HEK293 (cell line): ENCODE measurements around the gene PPID.
A peak's percentile ranks its signal among the peaks of the same experiment; 100 is the strongest.

Source experiments
- CTCF ChIA-PET: fragments of 350-600 bp; formaldehyde crosslinking; extraction: SDS; loops from one replicate; lab custom pipeline; 2021; ENCODE audit warnings: antibody characterized with exemption; lab: Yijun Ruan, JAX
- POLR2A ChIA-PET: fragments of 300-600 bp; formaldehyde crosslinking; extraction: SDS; loops from one replicate; lab custom pipeline; 2020; ENCODE audit warnings: antibody characterized with exemption, inconsistent platforms; lab: Yijun Ruan, JAX
- H3K27ac ChIP-seq: fragments of 200-500 bp; sonication (Bioruptor generic); 2 replicates; pipeline ENCODE4 v1.5.1; 2014; ENCODE audit warnings: low read depth, low read length, control low read depth, inconsistent platforms; ENCODE audit errors: extremely low read depth
- H3K36me3 ChIP-seq, 2 experiments: fragments of 200-500 bp in 1 of 2; sonication (Bioruptor generic) in 1 of 2; 1 replicate in 1 of 2; 2 replicates in 1 of 2; pipeline ENCODE4 v1.5.1; 2014 to 2017; ENCODE audit warnings: inconsistent platforms in 2 of 2, low read length in 2 of 2; ENCODE audit not compliant: control insufficient read depth in 2 of 2, insufficient read depth in 1 of 2
- H3K4me1 ChIP-seq: fragments of 200-500 bp; sonication (Bioruptor generic); 2 replicates; pipeline ENCODE4 v1.5.1; 2014; ENCODE audit warnings: mild to moderate bottlenecking, low read length, inconsistent platforms; ENCODE audit not compliant: control insufficient read depth, insufficient read depth
- H3K4me3 ChIP-seq: 2 replicates; pipeline ENCODE4 v1.5.1; 2011; ENCODE audit warnings: low read depth, mild to moderate bottlenecking, control low read depth, low read length, moderate library complexity
- H3K9me3 ChIP-seq: fragments of 200-500 bp; sonication (Bioruptor generic); 2 replicates; pipeline ENCODE4 v1.5.1; 2014; ENCODE audit warnings: low read depth, low read length, inconsistent platforms; ENCODE audit not compliant: control insufficient read depth, insufficient read depth
- GLIS1 ChIP-seq: fragments of 450-650 bp; formaldehyde crosslinking; IDR thresholded peaks from 2 replicates; pipeline ENCODE4 v1.5.1; 2016; ENCODE audit warnings: missing biosample characterization, missing genetic modification characterization
- RBAK ChIP-seq: fragments of 450-650 bp; formaldehyde crosslinking; IDR thresholded peaks from 2 replicates; pipeline ENCODE4 v1.5.1; 2016; ENCODE audit warnings: missing biosample characterization, missing genetic modification characterization
- SCRT1 ChIP-seq: fragments of 450-650 bp; formaldehyde crosslinking; IDR thresholded peaks from 2 replicates; pipeline ENCODE4 v1.5.1; 2016; ENCODE audit warnings: missing biosample characterization, missing genetic modification characterization, borderline replicate concordance
- SP7 ChIP-seq: fragments of 450-650 bp; formaldehyde crosslinking; IDR thresholded peaks from 2 replicates; pipeline ENCODE4 v1.5.1; 2016; ENCODE audit warnings: missing biosample characterization, missing genetic modification characterization
- YY1 ChIP-seq: fragments of 450-650 bp; formaldehyde crosslinking; IDR thresholded peaks from 2 replicates; pipeline ENCODE4 v1.5.1; 2018; ENCODE audit warnings: missing biosample characterization, missing genetic modification characterization
- ZBTB17 ChIP-seq: fragments of 450-650 bp; formaldehyde crosslinking; IDR thresholded peaks from 2 replicates; pipeline ENCODE4 v1.5.1; 2016; ENCODE audit warnings: missing biosample characterization, missing genetic modification characterization
- ZBTB44 ChIP-seq: fragments of 450-650 bp; IDR thresholded peaks from 2 replicates; pipeline ENCODE4 v1.5.1; 2018; ENCODE audit warnings: missing biosample characterization, mild to moderate bottlenecking, missing genetic modification characterization
- ZBTB48 ChIP-seq: fragments of 450-650 bp; formaldehyde crosslinking; IDR thresholded peaks from 2 replicates; pipeline ENCODE4 v1.5.1; 2016; ENCODE audit warnings: missing biosample characterization, missing genetic modification characterization
- ZBTB8A ChIP-seq: fragments of 450-650 bp; formaldehyde crosslinking; IDR thresholded peaks from 2 replicates; pipeline ENCODE4 v1.5.1; 2016; ENCODE audit warnings: missing biosample characterization, missing genetic modification characterization
- ZNF174 ChIP-seq: fragments of 450-650 bp; formaldehyde crosslinking; IDR thresholded peaks from 2 replicates; pipeline ENCODE4 v1.5.0; 2017; ENCODE audit warnings: missing biosample characterization, mild to moderate bottlenecking, missing genetic modification characterization
- ZNF366 ChIP-seq: fragments of 450-650 bp; formaldehyde crosslinking; conservative IDR thresholded peaks from 2 replicates; pipeline ENCODE4 v1.5.1; 2016; ENCODE audit warnings: missing biosample characterization, missing genetic modification characterization
- ZNF426 ChIP-seq: fragments of 450-650 bp; formaldehyde crosslinking; IDR thresholded peaks from 2 replicates; pipeline ENCODE4 v1.5.1; 2017; ENCODE audit warnings: missing biosample characterization, missing genetic modification characterization, mild to moderate bottlenecking, inconsistent platforms, moderate library complexity
- ZNF530 ChIP-seq: fragments of 450-650 bp; formaldehyde crosslinking; IDR thresholded peaks from 2 replicates; pipeline ENCODE4 v1.5.1; 2016; ENCODE audit warnings: low read depth, missing biosample characterization, missing genetic modification characterization
- ZNF660 ChIP-seq: fragments of 450-650 bp; IDR thresholded peaks from 2 replicates; pipeline ENCODE4 v1.5.1; 2018; ENCODE audit warnings: missing biosample characterization, mild to moderate bottlenecking, missing genetic modification characterization
- ZNF664 ChIP-seq: fragments of 450-650 bp; formaldehyde crosslinking; IDR thresholded peaks from 2 replicates; pipeline ENCODE4 v1.5.1; 2016; ENCODE audit warnings: missing biosample characterization, missing genetic modification characterization
- ZNF777 ChIP-seq: fragments of 450-650 bp; formaldehyde crosslinking; IDR thresholded peaks from 2 replicates; pipeline ENCODE4 v1.5.1; 2017; ENCODE audit warnings: missing biosample characterization, missing genetic modification characterization, borderline replicate concordance
- ZSCAN30 ChIP-seq: fragments of 450-650 bp; IDR thresholded peaks from 2 replicates; pipeline ENCODE4 v1.5.1; 2018; ENCODE audit warnings: missing biosample characterization, mild to moderate bottlenecking, missing genetic modification characterization, moderate library complexity
- ZSCAN4 ChIP-seq: fragments of 450-650 bp; formaldehyde crosslinking; IDR thresholded peaks from 2 replicates; pipeline ENCODE4 v1.5.1; 2017; ENCODE audit warnings: missing biosample characterization, missing genetic modification characterization
- TF ChIP-seq, protein P1 (sequence below): fragments of 450-650 bp; formaldehyde crosslinking; IDR thresholded peaks from 2 replicates; pipeline ENCODE4 v1.5.1; 2016; ENCODE audit warnings: missing biosample characterization, missing genetic modification characterization, borderline replicate concordance
- TF ChIP-seq, protein P2 (sequence below): fragments of 450-650 bp; formaldehyde crosslinking; IDR thresholded peaks from 2 replicates; pipeline ENCODE4 v1.5.1; 2016; ENCODE audit warnings: missing biosample characterization, missing genetic modification characterization
- TF ChIP-seq, protein P3 (sequence below): fragments of 450-650 bp; formaldehyde crosslinking; conservative IDR thresholded peaks from 2 replicates; pipeline ENCODE4 v1.5.1; 2016; ENCODE audit warnings: low read depth, missing biosample characterization, missing genetic modification characterization
- TF ChIP-seq, protein P4 (sequence below): fragments of 450-650 bp; formaldehyde crosslinking; optimal IDR thresholded peaks from 2 replicates; pipeline ENCODE3; 2016; ENCODE audit warnings: missing biosample characterization, mild to moderate bottlenecking, missing genetic modification characterization
- TF ChIP-seq, protein P5 (sequence below): fragments of 450-650 bp; formaldehyde crosslinking; IDR thresholded peaks from 2 replicates; pipeline ENCODE4 v1.5.1; 2016; ENCODE audit warnings: missing biosample characterization, missing genetic modification characterization

Gene PPID

DNA sequence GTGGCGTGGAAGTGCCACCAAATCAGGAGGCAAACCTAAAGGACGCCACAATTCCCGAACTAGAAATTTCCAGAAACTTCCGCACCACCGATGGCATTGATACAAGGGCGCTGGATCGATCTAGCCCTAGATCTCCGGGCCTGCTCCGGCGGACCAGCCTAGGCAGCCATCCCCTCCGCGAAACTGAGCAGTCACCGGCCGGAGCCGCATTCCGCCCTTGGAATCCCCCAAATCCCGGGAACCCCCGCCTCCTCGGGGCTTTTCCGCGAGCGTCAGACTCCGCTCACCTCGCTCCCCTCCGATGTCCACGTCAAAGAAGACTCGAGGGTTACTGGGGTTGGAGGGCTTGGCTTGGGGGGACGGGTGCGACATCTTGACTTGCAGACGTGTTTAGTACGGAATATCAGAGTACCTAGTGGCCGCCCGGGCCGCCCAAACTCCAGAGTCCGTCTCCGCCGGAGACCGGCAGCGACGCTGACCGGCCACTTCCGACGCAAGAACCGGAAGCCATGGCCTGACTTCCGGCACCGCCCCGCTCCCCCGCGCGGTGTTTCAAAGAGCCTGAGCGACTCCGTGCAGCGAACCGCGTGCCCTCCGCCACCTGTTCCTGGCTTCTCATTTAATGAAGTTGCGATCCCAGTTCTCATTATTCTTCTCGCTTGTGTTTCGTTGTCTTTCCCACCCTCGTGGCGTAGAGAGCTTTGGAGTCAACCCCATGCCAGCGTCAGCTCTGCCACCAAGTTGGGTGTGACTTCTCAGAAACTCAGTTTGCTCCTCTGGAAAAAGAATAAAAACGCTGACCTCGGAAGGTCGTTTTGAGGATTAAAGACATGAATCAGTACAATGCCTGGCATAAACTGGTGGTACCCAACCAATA lies at the start of gene PPID:
TSS of gene PPID (minus strand) at position 480 of the 877 bp plus-strand sequence. CDS start at position 372, 108 bp downstream.
- Histone ChIP-seq H3K27ac (peak within 1 kb of the TSS; percentile 65), H3K36me3 (peaks cover 0 to 32% of the 10 kb centered on the region in 2 experiments; a peak in 1 of 3 replicates), H3K4me3 (peak within 1 kb of the TSS; percentile 80), H3K9me3 (no peaks in the 10 kb centered on the region), H3K4me1 (no peaks in the 10 kb centered on the region)
- CTCF ChIA-PET: interaction anchor here (0.6 to 1.5 kb wide), 3 partner anchors 55 to 132 kb away, joined by 3 to 6 read pairs (median 3); no protein-coding TSS in a partner anchor
- POLR2A ChIA-PET: interaction anchor here (0.7 to 1.1 kb wide), 3 partner anchors 12 to 52 kb away, joined by 3 to 4 read pairs (median 3); partner anchors contain the start of gene C4orf46
- TF ChIP-seq, protein P1, sequence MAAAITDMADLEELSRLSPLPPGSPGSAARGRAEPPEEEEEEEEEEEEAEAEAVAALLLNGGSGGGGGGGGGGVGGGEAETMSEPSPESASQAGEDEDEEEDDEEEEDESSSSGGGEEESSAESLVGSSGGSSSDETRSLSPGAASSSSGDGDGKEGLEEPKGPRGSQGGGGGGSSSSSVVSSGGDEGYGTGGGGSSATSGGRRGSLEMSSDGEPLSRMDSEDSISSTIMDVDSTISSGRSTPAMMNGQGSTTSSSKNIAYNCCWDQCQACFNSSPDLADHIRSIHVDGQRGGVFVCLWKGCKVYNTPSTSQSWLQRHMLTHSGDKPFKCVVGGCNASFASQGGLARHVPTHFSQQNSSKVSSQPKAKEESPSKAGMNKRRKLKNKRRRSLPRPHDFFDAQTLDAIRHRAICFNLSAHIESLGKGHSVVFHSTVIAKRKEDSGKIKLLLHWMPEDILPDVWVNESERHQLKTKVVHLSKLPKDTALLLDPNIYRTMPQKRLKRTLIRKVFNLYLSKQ (tag by site-specific recombination): no peak
- no peak for TF ChIP-seq ZNF366 (tag by site-specific recombination)
- TF ChIP-seq ZSCAN4 (tag by site-specific recombination): no peak; the same call in 1 of the 2 replicates
- peak; percentile 78 for TF ChIP-seq ZBTB17
- TF ChIP-seq ZNF530: no peak
- TF ChIP-seq ZNF660 (tag by site-specific recombination): peak; percentile 47; the same call in 1 of the 2 replicates
- no peak for TF ChIP-seq ZNF664 (tag by site-specific recombination)
- TF ChIP-seq, protein P2, sequence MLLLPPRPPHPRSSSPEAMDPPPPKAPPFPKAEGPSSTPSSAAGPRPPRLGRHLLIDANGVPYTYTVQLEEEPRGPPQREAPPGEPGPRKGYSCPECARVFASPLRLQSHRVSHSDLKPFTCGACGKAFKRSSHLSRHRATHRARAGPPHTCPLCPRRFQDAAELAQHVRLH (tag by site-specific recombination): no peak; the same call in 1 of the 2 replicates
- TF ChIP-seq SCRT1 (tag by site-specific recombination): peak; percentile 79
- no peak for TF ChIP-seq ZBTB8A (tag by site-specific recombination)
- no peak for TF ChIP-seq SP7
- peak; percentile 16; the same call in 1 of the 2 replicates for TF ChIP-seq ZSCAN30 (tag by site-specific recombination)
- TF ChIP-seq, protein P3, sequence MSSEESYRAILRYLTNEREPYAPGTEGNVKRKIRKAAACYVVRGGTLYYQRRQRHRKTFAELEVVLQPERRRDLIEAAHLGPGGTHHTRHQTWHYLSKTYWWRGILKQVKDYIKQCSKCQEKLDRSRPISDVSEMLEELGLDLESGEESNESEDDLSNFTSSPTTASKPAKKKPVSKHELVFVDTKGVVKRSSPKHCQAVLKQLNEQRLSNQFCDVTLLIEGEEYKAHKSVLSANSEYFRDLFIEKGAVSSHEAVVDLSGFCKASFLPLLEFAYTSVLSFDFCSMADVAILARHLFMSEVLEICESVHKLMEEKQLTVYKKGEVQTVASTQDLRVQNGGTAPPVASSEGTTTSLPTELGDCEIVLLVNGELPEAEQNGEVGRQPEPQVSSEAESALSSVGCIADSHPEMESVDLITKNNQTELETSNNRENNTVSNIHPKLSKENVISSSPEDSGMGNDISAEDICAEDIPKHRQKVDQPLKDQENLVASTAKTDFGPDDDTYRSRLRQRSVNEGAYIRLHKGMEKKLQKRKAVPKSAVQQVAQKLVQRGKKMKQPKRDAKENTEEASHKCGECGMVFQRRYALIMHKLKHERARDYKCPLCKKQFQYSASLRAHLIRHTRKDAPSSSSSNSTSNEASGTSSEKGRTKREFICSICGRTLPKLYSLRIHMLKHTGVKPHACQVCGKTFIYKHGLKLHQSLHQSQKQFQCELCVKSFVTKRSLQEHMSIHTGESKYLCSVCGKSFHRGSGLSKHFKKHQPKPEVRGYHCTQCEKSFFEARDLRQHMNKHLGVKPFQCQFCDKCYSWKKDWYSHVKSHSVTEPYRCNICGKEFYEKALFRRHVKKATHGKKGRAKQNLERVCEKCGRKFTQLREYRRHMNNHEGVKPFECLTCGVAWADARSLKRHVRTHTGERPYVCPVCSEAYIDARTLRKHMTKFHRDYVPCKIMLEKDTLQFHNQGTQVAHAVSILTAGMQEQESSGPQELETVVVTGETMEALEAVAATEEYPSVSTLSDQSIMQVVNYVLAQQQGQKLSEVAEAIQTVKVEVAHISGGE (tag by site-specific recombination): peak; percentile 96
- peak; percentile 29; the same call in 1 of the 2 replicates for TF ChIP-seq ZNF777 (tag by site-specific recombination)
- no peak for TF ChIP-seq RBAK
- 0 out of 2 replicates have a peak, but pooled peaks have one; percentile 19 for TF ChIP-seq YY1 (tag by site-specific recombination)
- peak; percentile 67 for TF ChIP-seq GLIS1
- peak; percentile 30; the same call in 1 of the 2 replicates for TF ChIP-seq ZBTB44 (tag by site-specific recombination)
- TF ChIP-seq ZNF426 (tag by site-specific recombination): no peak
- no peak for TF ChIP-seq ZNF174 (tag by site-specific recombination)
- TF ChIP-seq, protein P4, sequence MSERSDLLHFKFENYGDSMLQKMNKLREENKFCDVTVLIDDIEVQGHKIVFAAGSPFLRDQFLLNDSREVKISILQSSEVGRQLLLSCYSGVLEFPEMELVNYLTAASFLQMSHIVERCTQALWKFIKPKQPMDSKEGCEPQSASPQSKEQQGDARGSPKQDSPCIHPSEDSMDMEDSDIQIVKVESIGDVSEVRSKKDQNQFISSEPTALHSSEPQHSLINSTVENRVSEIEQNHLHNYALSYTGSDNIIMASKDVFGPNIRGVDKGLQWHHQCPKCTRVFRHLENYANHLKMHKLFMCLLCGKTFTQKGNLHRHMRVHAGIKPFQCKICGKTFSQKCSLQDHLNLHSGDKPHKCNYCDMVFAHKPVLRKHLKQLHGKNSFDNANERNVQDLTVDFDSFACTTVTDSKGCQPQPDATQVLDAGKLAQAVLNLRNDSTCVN (tag by site-specific recombination): peak; percentile 34
- no peak for TF ChIP-seq ZBTB48 (tag by site-specific recombination)
- TF ChIP-seq, protein P5, sequence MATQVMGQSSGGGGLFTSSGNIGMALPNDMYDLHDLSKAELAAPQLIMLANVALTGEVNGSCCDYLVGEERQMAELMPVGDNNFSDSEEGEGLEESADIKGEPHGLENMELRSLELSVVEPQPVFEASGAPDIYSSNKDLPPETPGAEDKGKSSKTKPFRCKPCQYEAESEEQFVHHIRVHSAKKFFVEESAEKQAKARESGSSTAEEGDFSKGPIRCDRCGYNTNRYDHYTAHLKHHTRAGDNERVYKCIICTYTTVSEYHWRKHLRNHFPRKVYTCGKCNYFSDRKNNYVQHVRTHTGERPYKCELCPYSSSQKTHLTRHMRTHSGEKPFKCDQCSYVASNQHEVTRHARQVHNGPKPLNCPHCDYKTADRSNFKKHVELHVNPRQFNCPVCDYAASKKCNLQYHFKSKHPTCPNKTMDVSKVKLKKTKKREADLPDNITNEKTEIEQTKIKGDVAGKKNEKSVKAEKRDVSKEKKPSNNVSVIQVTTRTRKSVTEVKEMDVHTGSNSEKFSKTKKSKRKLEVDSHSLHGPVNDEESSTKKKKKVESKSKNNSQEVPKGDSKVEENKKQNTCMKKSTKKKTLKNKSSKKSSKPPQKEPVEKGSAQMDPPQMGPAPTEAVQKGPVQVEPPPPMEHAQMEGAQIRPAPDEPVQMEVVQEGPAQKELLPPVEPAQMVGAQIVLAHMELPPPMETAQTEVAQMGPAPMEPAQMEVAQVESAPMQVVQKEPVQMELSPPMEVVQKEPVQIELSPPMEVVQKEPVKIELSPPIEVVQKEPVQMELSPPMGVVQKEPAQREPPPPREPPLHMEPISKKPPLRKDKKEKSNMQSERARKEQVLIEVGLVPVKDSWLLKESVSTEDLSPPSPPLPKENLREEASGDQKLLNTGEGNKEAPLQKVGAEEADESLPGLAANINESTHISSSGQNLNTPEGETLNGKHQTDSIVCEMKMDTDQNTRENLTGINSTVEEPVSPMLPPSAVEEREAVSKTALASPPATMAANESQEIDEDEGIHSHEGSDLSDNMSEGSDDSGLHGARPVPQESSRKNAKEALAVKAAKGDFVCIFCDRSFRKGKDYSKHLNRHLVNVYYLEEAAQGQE (tag by site-specific recombination): no peak
